ENCODE results near the gene FAM83B.

FAM83B gene

DNA sequence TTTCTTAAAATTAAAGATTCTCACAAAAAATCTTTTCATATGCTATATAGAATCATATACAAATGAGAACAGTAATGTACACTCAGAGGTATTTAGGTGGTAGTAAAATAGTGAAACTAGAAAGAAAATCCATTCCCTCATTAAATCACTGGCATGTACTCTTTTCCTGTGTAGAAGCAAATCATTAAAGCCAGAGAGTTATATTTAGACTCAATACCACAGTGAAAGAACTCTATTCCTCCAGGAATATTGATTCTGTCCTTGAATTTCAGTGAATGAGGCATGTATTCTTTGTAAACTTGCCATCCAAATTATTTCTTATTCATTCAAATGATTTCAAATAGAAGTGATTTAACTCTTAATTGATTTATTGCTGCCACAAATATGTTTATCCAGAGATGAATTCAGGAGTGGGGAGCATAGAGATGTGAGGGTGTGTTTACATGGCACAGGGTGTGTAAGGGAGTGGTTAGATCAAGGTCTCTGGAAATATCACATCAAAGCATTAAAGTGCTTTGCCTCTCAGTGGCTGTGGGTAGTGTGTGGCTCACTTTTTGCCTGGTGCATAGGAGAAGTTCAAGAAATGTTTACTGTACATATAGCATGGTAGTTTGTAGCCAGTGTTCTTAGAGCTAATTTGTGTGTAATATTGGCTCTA, 141.2 kb downstream of the FAM83B start:
- no peak for DNase-seq

DNA sequence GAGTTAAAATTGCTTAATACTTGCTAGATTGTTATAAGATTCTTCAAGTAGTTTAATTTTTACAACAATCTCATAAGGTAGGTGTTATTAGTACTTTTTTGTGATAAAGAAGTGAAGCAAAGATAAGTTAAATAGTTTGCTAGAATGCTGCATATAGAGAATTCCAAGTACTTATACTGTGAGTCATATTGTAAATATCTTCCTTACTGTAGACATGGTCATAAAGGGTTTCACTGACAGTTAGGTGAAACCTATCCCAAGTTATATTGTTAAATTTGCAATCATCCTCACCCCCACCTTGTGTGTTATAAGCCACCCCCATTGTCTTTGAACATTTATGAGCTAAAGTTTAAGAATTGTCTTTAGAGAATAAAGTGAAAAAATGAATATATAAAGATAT, 142.0 kb downstream of the FAM83B start:
- DNase-seq = no peak

DNA sequence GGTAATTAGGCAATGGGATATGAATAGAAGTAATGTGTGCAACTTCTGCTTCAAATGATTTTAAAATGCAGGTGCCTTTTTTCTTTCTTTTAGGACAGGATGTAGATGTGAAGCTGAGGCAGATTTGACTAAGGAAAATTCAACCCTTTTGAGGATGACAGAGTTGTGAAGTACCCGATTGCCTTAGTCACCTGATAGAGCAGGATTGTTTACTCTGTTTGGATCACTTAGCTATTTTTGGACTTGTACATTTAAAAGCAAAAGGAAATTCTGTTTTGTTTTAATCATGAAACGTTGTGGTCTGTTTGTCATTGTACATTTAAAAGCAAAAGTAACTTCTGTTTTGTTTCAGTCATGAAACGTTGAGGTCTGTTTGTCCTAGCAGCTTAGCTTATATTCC, 143.4 kb downstream of the FAM83B start:
- no peak for DNase-seq

Measured in NCI-H2029 treated with DMSO at 0.1 percent for 48 hours (cell line).